Neural progenitor cell (in vitro differentiated cells): ENCODE measurements around the gene SOCS4. TPM values are rescaled to one million over a fixed set of nuclear protein-coding genes. Genes with fewer than 3 reads are reported as not detected.
"Not testable (repeated sequence)": the region's sequence is repeated elsewhere in the genome, so short reads cannot be mapped to it uniquely, and the experiment has no call there.

Experiments
- DNase-seq: peaks from one replicate; pipeline ENCODE4 v3.0.0-alpha.2; 2016; ENCODE audit warnings: low spot score
- H2AFZ ChIP-seq: fragments of 200-600 bp; sonication (generic); replicated peaks from 2 replicates; pipeline ENCODE4 v1.6.1; 2016; ENCODE audit warnings: antibody characterized with exemption
- H3F3A ChIP-seq: fragments of 200-600 bp; sonication (generic); 2 replicates; pipeline ENCODE4 v1.6.1; 2016; ENCODE audit warnings: antibody characterized with exemption, low read depth
- H3K27ac ChIP-seq: fragments of 200-600 bp; sonication (generic); 2 replicates; pipeline ENCODE4 v1.5.1; 2016; ENCODE audit warnings: mild to moderate bottlenecking
- H3K27me3 ChIP-seq: fragments of 200-600 bp; sonication (generic); 2 replicates; pipeline ENCODE4 v1.6.1; 2016; ENCODE audit warnings: mild to moderate bottlenecking, moderate library complexity
- H3K36me3 ChIP-seq: fragments of 200-600 bp; sonication (generic); 2 replicates; pipeline ENCODE4 v1.5.1; 2016
- H3K4me1 ChIP-seq: fragments of 200-600 bp; sonication (generic); 2 replicates; pipeline ENCODE4 v1.6.1; 2016; ENCODE audit warnings: mixed run types
- H3K4me2 ChIP-seq: fragments of 200-600 bp; sonication (generic); 2 replicates; pipeline ENCODE4 v1.6.1; 2016
- H3K4me3 ChIP-seq: fragments of 200-600 bp; sonication (generic); 2 replicates; pipeline ENCODE4 v1.5.1; 2016
- H3K79me2 ChIP-seq: fragments of 200-600 bp; sonication (generic); 2 replicates; pipeline ENCODE4 v1.6.1; 2016; ENCODE audit warnings: low read depth
- H3K9ac ChIP-seq: fragments of 200-600 bp; sonication (generic); 2 replicates; pipeline ENCODE4 v1.6.1; 2016
- H3K9me3 ChIP-seq: fragments of 200-600 bp; sonication (generic); 2 replicates; pipeline ENCODE4 v1.5.1; 2016; ENCODE audit warnings: low read depth
- H4K20me1 ChIP-seq: fragments of 200-600 bp; sonication (generic); 2 replicates; pipeline ENCODE4 v1.6.1; 2016; ENCODE audit warnings: low read depth
- H3K27ac Mint-ChIP-seq: 3 replicates; pipeline ENCODE4 v1.8.0; 2021; ENCODE audit warnings: mixed read lengths
- H3K27me3 Mint-ChIP-seq: 2 replicates; pipeline ENCODE4 v1.8.0; 2022; ENCODE audit warnings: low read depth, mild to moderate bottlenecking, inconsistent platforms, moderate library complexity, mixed read lengths; ENCODE audit not compliant: insufficient read depth
- H3K36me3 Mint-ChIP-seq: 3 replicates; pipeline ENCODE4 v1.8.0; 2021; ENCODE audit warnings: mixed read lengths
- H3K4me1 Mint-ChIP-seq: 3 replicates; pipeline ENCODE4 v1.8.0; 2021; ENCODE audit warnings: mixed read lengths
- H3K4me3 Mint-ChIP-seq: 3 replicates; pipeline ENCODE4 v1.8.0; 2021; ENCODE audit warnings: mild to moderate bottlenecking, moderate library complexity, mixed read lengths
- H3K9me3 Mint-ChIP-seq: 3 replicates; pipeline ENCODE4 v1.8.0; 2020; ENCODE audit warnings: mixed read lengths
- CTCF ChIP-seq: fragments of 200-600 bp; sonication (generic); IDR thresholded peaks from 2 replicates; pipeline ENCODE4 v1.5.1; 2017; ENCODE audit warnings: antibody characterized with exemption, mild to moderate bottlenecking
- EZH2 ChIP-seq: fragments of 200-600 bp; sonication (generic); IDR thresholded peaks from 2 replicates; pipeline ENCODE4 v1.6.1; 2017; ENCODE audit warnings: antibody characterized with exemption, mild to moderate bottlenecking, moderate library complexity
- EZH2phosphoT487 ChIP-seq: fragments of 200-600 bp; sonication (generic); IDR thresholded peaks from 2 replicates; pipeline ENCODE4 v1.6.1; 2017; ENCODE audit warnings: antibody characterized with exemption
- total RNA-seq: library from RNA; depleted of rRNA; stranded (reverse); fragments of >200 nt; gene quantifications from 2 replicates; pipeline ENCODE4 v1.2.3, GENCODE V29; 2015; ENCODE audit warnings: low replicate concordance

SOCS4 gene
- total RNA-seq, 1 donor from 2014 or later = 32.6 TPM

- Histone ChIP-seq H3K4me3 (peak overlapping the region; percentile 92), H3K27ac (peak overlapping the region; percentile 88), H3K9ac (peak overlapping the region; percentile 80), H3K79me2 (peaks cover 93% of the 10 kb centered on the region), H3F3A (peaks cover 29% of the 10 kb centered on the region), H3K4me2 (peak overlapping the region; percentile 95), H3K9me3 (no peaks in the 10 kb centered on the region), H4K20me1 (peaks cover 34% of the 10 kb centered on the region), H3K4me1 (peaks cover 33% of the 10 kb centered on the region), H3K27me3 (no peaks in the 10 kb centered on the region), H3K36me3 (no peaks in the 10 kb centered on the region), H2AFZ (no peak overlapping the region)
- Mint-ChIP-seq H3K27ac (peak overlapping the region; percentile 89), H3K27me3 (peaks cover 2% of the 10 kb centered on the region), H3K36me3 (peaks cover 6% of the 10 kb centered on the region), H3K4me3 (peak overlapping the region; percentile 89), H3K4me1 (peaks cover 38% of the 10 kb centered on the region), H3K9me3 (no peaks in the 10 kb centered on the region)
- TF ChIP-seq EZH2 (no peak), CTCF (no peak), EZH2phosphoT487 (no peak)
- no peak for DNase-seq
These were observed 1.0 kb downstream of the SOCS4 start for GRCh38 chr14:55028066-55028465.

GRCh38 chr14:55028476-55028875, 1.4 kb downstream of the SOCS4 start:
- Histone ChIP-seq H4K20me1 (peaks cover 30% of the 10 kb centered on the region), H3K9me3 (no peaks in the 10 kb centered on the region), H3F3A (peaks cover 29% of the 10 kb centered on the region), H2AFZ (no peak overlapping the region), H3K4me3 (peak overlapping the region; percentile 92), H3K9ac (peak overlapping the region; percentile 80), H3K79me2 (peaks cover 93% of the 10 kb centered on the region), H3K27ac (no peak overlapping the region), H3K4me1 (peaks cover 33% of the 10 kb centered on the region), H3K27me3 (no peaks in the 10 kb centered on the region), H3K36me3 (peaks cover 3% of the 10 kb centered on the region), H3K4me2 (peak overlapping the region; percentile 95)
- DNase-seq = no peak
- TF ChIP-seq CTCF = no peak
- no peak for TF ChIP-seq EZH2
- TF ChIP-seq EZH2phosphoT487 = no peak
- Mint-ChIP-seq H3K9me3 (no peaks in the 10 kb centered on the region), H3K4me3 (peak overlapping the region; percentile 89), H3K27ac (peak overlapping the region; percentile 89), H3K4me1 (peaks cover 38% of the 10 kb centered on the region), H3K27me3 (peaks cover 2% of the 10 kb centered on the region), H3K36me3 (peaks cover 3% of the 10 kb centered on the region)

GRCh38 chr14:55031190-55031589, 4.2 kb downstream of the SOCS4 start:
- H3K4me3 ChIP-seq = no peak overlapping the region
- no peak overlapping the region for H3K4me3 Mint-ChIP-seq

GRCh38 chr14:55037995-55038394, 11.0 kb downstream of the SOCS4 start:
- H3K36me3 ChIP-seq, H3K9me3 Mint-ChIP-seq, H3K4me3 ChIP-seq, H2AFZ ChIP-seq, H3K4me1 ChIP-seq, H3K27me3 ChIP-seq, H3K4me1 Mint-ChIP-seq, H3K9ac ChIP-seq, H3K27ac ChIP-seq, H3K4me2 ChIP-seq, H3K4me3 Mint-ChIP-seq, H3K27me3 Mint-ChIP-seq, H3K9me3 ChIP-seq, H4K20me1 ChIP-seq, H3F3A ChIP-seq, DNase-seq, H3K27ac Mint-ChIP-seq: not testable (repeated sequence)
- H3K79me2 ChIP-seq = peaks cover 54% of the 10 kb centered on the region
- peaks cover 31% of the 10 kb centered on the region for H3K36me3 Mint-ChIP-seq

More at GRCh38 chr14:55031190-55031589, 4.2 kb downstream of the SOCS4 start:
- no peak overlapping the region for H3K27ac Mint-ChIP-seq
- Histone ChIP-seq H3F3A (peaks cover 18% of the 10 kb centered on the region), H3K9ac (no peak overlapping the region), H2AFZ (no peak overlapping the region), H3K27me3 (no peaks in the 10 kb centered on the region), H3K9me3 (no peaks in the 10 kb centered on the region), H3K27ac (peak overlapping the region; percentile 22), H4K20me1 (peaks cover 21% of the 10 kb centered on the region), H3K4me1 (peaks cover 20% of the 10 kb centered on the region), H3K36me3 (peaks cover 4% of the 10 kb centered on the region), H3K79me2 (peaks cover 92% of the 10 kb centered on the region), H3K4me2 (no peak overlapping the region)
- peaks cover 24% of the 10 kb centered on the region for H3K4me1 Mint-ChIP-seq
- no peaks in the 10 kb centered on the region for H3K9me3 Mint-ChIP-seq
- peaks cover 2% of the 10 kb centered on the region for H3K27me3 Mint-ChIP-seq
- TF ChIP-seq CTCF (no peak), EZH2 (no peak)
- peaks cover 12% of the 10 kb centered on the region for H3K36me3 Mint-ChIP-seq
- no peak for DNase-seq
